RWPE1 (cell line): Measurements from ENCODE around the gene DAP.

Experiments
- CTCF ChIA-PET: fragments of 350-600 bp; sonication (Branson Sonifier 250); formaldehyde crosslinking; extraction: SDS; loops from one replicate; lab custom pipeline; 2021; lab: Yijun Ruan, JAX
- POLR2A ChIA-PET: fragments of 400-600 bp; formaldehyde crosslinking; extraction: SDS; loops from one replicate; lab custom pipeline; 2020; ENCODE audit warnings: antibody characterized with exemption; ENCODE audit not compliant: low non-redundant PET; lab: Yijun Ruan, JAX
- DNase-seq: peaks from one replicate; pipeline ENCODE4 v3.0.0; 2012; ENCODE audit warnings: low spot score
- H3K27ac ChIP-seq: fragments of 450-650 bp; 2 replicates; pipeline ENCODE4 v1.5.1; 2017
- CTCF ChIP-seq: fragments of 450-650 bp; conservative IDR thresholded peaks from 2 replicates; pipeline ENCODE4 v1.5.1; 2017; ENCODE audit warnings: low read depth, mild to moderate bottlenecking

DAP gene

GRCh38 chr5:10778179-10778910 is 17.3 kb upstream of the DAP start:
- H3K27ac ChIP-seq, result no peak overlapping the region
- TF ChIP-seq CTCF, result no peak
- DNase-seq, result no peak
- CTCF ChIA-PET, result interaction anchor here (0.6 to 0.7 kb wide), 2 partner anchors 64 to 298 kb away, joined by 3 to 4 read pairs; no protein-coding TSS in a partner anchor
- POLR2A ChIA-PET, result no interaction called here

GRCh38 chr5:10775646-10776045 is 14.6 kb upstream of the DAP start:
- POLR2A ChIA-PET, result no interaction called here
- CTCF ChIA-PET, result no interaction called here
- no peak overlapping the region for H3K27ac ChIP-seq
- no peak for TF ChIP-seq CTCF
- DNase-seq, result no peak

- TF ChIP-seq CTCF, result no peak
- ChIA-PET POLR2A (no interaction called here), CTCF (interaction anchor here (0.6 kb wide), 1 partner anchor 78 kb away, joined by 3 read pairs; no protein-coding TSS in a partner anchor)
- no peak overlapping the region for H3K27ac ChIP-seq
- DNase-seq, result no peak
Measured at GRCh38 chr5:10772901-10773585, 12.0 kb upstream of the DAP start.

DNA sequence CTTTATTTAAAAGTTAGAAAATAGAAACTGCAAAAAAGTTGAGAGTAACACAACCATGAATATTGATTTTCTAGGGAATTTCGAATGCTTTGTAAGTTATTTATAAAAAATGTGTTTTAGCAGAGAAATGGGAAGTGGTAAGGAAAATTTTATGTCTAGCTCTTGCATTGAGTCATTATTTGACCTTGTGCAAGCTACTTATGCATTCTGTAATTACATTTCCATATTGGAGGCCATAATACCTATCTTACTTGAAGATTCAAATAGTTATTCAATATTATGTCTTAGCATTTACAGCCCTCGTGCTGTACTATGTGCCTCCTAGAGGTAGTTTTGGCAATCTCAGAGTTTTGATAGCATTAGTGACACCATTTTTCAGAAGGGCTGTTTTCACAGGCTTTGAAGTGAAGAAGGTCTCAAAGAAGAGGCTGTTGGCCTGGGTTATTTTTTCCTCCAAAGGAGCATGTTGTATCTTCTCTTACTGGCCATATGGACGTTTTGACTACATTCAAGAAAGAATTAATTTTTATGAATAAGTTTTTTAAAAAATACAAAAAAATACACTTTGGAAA is 7.4 kb upstream of the DAP start:
- ChIA-PET CTCF (interaction anchor here (0.7 kb wide), 1 partner anchor 102 kb away, joined by 3 read pairs; no protein-coding TSS in a partner anchor), POLR2A (no interaction called here)
- H3K27ac ChIP-seq, result no peak overlapping the region
- no peak for TF ChIP-seq CTCF
- no peak for DNase-seq

GRCh38 chr5:10762776-10763500 is 1.9 kb upstream of the DAP start:
- no peak for TF ChIP-seq CTCF
- ChIA-PET CTCF (no interaction called here), POLR2A (no interaction called here)
- no peak overlapping the region for H3K27ac ChIP-seq
- no peak for DNase-seq
